ENCODE measurements around the gene PDE4D.

Gene PDE4D

GRCh38 chr5:59813761-59814536, 79.6 kb downstream of the PDE4D start:
- WGBS, 2 experiments = 34 to 41% methylated on average over 5 to 6 of the region's 8 CpGs
- H3K36me3 ChIP-seq (ENCODE audit: control insufficient read depth, insufficient read depth, low read length) = no peaks in the 10 kb centered on the region
- no peaks in the 10 kb centered on the region for H3K27me3 ChIP-seq (ENCODE audit: control insufficient read depth, insufficient read depth, low read length, poor library complexity, severe bottlenecking)
- no peak overlapping the region for H3K4me3 ChIP-seq (ENCODE audit: insufficient read depth, low read depth, low read length)
- no peaks in the 10 kb centered on the region for H3K4me1 ChIP-seq (ENCODE audit: control insufficient read depth, insufficient read depth, low read length)
- H3K9me3 ChIP-seq (ENCODE audit: control insufficient read depth, low read length) = no peaks in the 10 kb centered on the region
- no peak overlapping the region for H3K27ac ChIP-seq (ENCODE audit: insufficient read depth, low read depth, low read length, poor library complexity, severe bottlenecking)

GRCh38 chr5:59810041-59810440, 83.5 kb downstream of the PDE4D start:
- Histone ChIP-seq H3K27ac (ENCODE audit: insufficient read depth, low read depth, low read length, poor library complexity, severe bottlenecking) (no peak overlapping the region), H3K4me3 (ENCODE audit: insufficient read depth, low read depth, low read length) (no peak overlapping the region), H3K27me3 (ENCODE audit: control insufficient read depth, insufficient read depth, low read length, poor library complexity, severe bottlenecking) (no peaks in the 10 kb centered on the region), H3K9me3 (ENCODE audit: control insufficient read depth, low read length) (no peaks in the 10 kb centered on the region), H3K36me3 (ENCODE audit: control insufficient read depth, insufficient read depth, low read length) (no peaks in the 10 kb centered on the region), H3K4me1 (ENCODE audit: control insufficient read depth, insufficient read depth, low read length) (no peaks in the 10 kb centered on the region)
- 10 to 11% methylated on average over 14 of the region's 14 CpGs for WGBS, 2 experiments

- H3K9me3 ChIP-seq (ENCODE audit: control insufficient read depth, low read length) = no peaks in the 10 kb centered on the region
- no peaks in the 10 kb centered on the region for H3K27me3 ChIP-seq (ENCODE audit: control insufficient read depth, insufficient read depth, low read length, poor library complexity, severe bottlenecking)
- H3K4me3 ChIP-seq (ENCODE audit: insufficient read depth, low read depth, low read length) = no peak overlapping the region
- no peak overlapping the region for H3K27ac ChIP-seq (ENCODE audit: insufficient read depth, low read depth, low read length, poor library complexity, severe bottlenecking)
- 94 to 100% methylated on average over 1 to 3 of the region's 3 CpGs for WGBS, 2 experiments
- no peaks in the 10 kb centered on the region for H3K36me3 ChIP-seq (ENCODE audit: control insufficient read depth, insufficient read depth, low read length)
- H3K4me1 ChIP-seq (ENCODE audit: control insufficient read depth, insufficient read depth, low read length) = no peaks in the 10 kb centered on the region
Observed at GRCh38 chr5:59807806-59808205, 85.7 kb downstream of the PDE4D start.

- Histone ChIP-seq H3K4me1 (ENCODE audit: control insufficient read depth, insufficient read depth, low read length) (peaks cover 3% of the 10 kb centered on the region), H3K4me3 (ENCODE audit: insufficient read depth, low read depth, low read length) (no peak overlapping the region), H3K27ac (ENCODE audit: insufficient read depth, low read depth, low read length, poor library complexity, severe bottlenecking) (no peak overlapping the region), H3K27me3 (ENCODE audit: control insufficient read depth, insufficient read depth, low read length, poor library complexity, severe bottlenecking) (no peaks in the 10 kb centered on the region), H3K36me3 (ENCODE audit: control insufficient read depth, insufficient read depth, low read length) (no peaks in the 10 kb centered on the region), H3K9me3 (ENCODE audit: control insufficient read depth, low read length) (no peaks in the 10 kb centered on the region)
- 0 to 17% methylated on average over 1 of the region's 1 CpG for WGBS, 2 experiments
Observed at GRCh38 chr5:59800347-59800893, 93.1 kb downstream of the PDE4D start.

- 30 to 40% methylated on average over 5 to 6 of the region's 6 CpGs for WGBS, 2 experiments
- H3K4me3 ChIP-seq (ENCODE audit: insufficient read depth, low read depth, low read length) = no peak overlapping the region
- no peaks in the 10 kb centered on the region for H3K27me3 ChIP-seq (ENCODE audit: control insufficient read depth, insufficient read depth, low read length, poor library complexity, severe bottlenecking)
- no peaks in the 10 kb centered on the region for H3K36me3 ChIP-seq (ENCODE audit: control insufficient read depth, insufficient read depth, low read length)
- H3K4me1 ChIP-seq (ENCODE audit: control insufficient read depth, insufficient read depth, low read length) = peaks cover 3% of the 10 kb centered on the region
- no peak overlapping the region for H3K27ac ChIP-seq (ENCODE audit: insufficient read depth, low read depth, low read length, poor library complexity, severe bottlenecking)
- H3K9me3 ChIP-seq (ENCODE audit: control insufficient read depth, low read length) = no peaks in the 10 kb centered on the region
Observed at GRCh38 chr5:59799668-59800346, 93.7 kb downstream of the PDE4D start.

- no peaks in the 10 kb centered on the region for H3K9me3 ChIP-seq (ENCODE audit: control insufficient read depth, low read length)
- WGBS, 2 experiments = 89 to 93% methylated on average over 5 of the region's 5 CpGs
- no peak overlapping the region for H3K4me3 ChIP-seq (ENCODE audit: insufficient read depth, low read depth, low read length)
- H3K4me1 ChIP-seq (ENCODE audit: control insufficient read depth, insufficient read depth, low read length) = peaks cover 3% of the 10 kb centered on the region
- H3K27me3 ChIP-seq (ENCODE audit: control insufficient read depth, insufficient read depth, low read length, poor library complexity, severe bottlenecking) = no peaks in the 10 kb centered on the region
- H3K36me3 ChIP-seq (ENCODE audit: control insufficient read depth, insufficient read depth, low read length) = no peaks in the 10 kb centered on the region
- H3K27ac ChIP-seq (ENCODE audit: insufficient read depth, low read depth, low read length, poor library complexity, severe bottlenecking) = no peak overlapping the region
Observed at GRCh38 chr5:59798862-59799667, 94.5 kb downstream of the PDE4D start.

GRCh38 chr5:59795141-59795540, 98.4 kb downstream of the PDE4D start:
- H3K4me1 ChIP-seq (ENCODE audit: control insufficient read depth, insufficient read depth, low read length) = peaks cover 3% of the 10 kb centered on the region
- H3K4me3 ChIP-seq (ENCODE audit: insufficient read depth, low read depth, low read length) = no peak overlapping the region
- H3K36me3 ChIP-seq (ENCODE audit: control insufficient read depth, insufficient read depth, low read length) = no peaks in the 10 kb centered on the region
- H3K9me3 ChIP-seq (ENCODE audit: control insufficient read depth, low read length) = no peaks in the 10 kb centered on the region
- WGBS, 2 experiments = 83 to 99% methylated on average over 4 of the region's 4 CpGs
- H3K27ac ChIP-seq (ENCODE audit: insufficient read depth, low read depth, low read length, poor library complexity, severe bottlenecking) = no peak overlapping the region
- H3K27me3 ChIP-seq (ENCODE audit: control insufficient read depth, insufficient read depth, low read length, poor library complexity, severe bottlenecking) = no peaks in the 10 kb centered on the region

- Histone ChIP-seq H3K4me1 (ENCODE audit: control insufficient read depth, insufficient read depth, low read length) (no peaks in the 10 kb centered on the region), H3K27ac (ENCODE audit: insufficient read depth, low read depth, low read length, poor library complexity, severe bottlenecking) (no peak overlapping the region), H3K27me3 (ENCODE audit: control insufficient read depth, insufficient read depth, low read length, poor library complexity, severe bottlenecking) (no peaks in the 10 kb centered on the region), H3K4me3 (ENCODE audit: insufficient read depth, low read depth, low read length) (no peak overlapping the region), H3K36me3 (ENCODE audit: control insufficient read depth, insufficient read depth, low read length) (no peaks in the 10 kb centered on the region), H3K9me3 (ENCODE audit: control insufficient read depth, low read length) (no peaks in the 10 kb centered on the region)
- WGBS, 2 experiments = 94 to 95% methylated on average over 6 of the region's 6 CpGs
Observed at GRCh38 chr5:59792983-59793585, 100.4 kb downstream of the PDE4D start.

GRCh38 chr5:59791617-59792016, 101.9 kb downstream of the PDE4D start:
- no peak overlapping the region for H3K27ac ChIP-seq (ENCODE audit: insufficient read depth, low read depth, low read length, poor library complexity, severe bottlenecking)
- H3K9me3 ChIP-seq (ENCODE audit: control insufficient read depth, low read length) = no peaks in the 10 kb centered on the region
- H3K36me3 ChIP-seq (ENCODE audit: control insufficient read depth, insufficient read depth, low read length) = no peaks in the 10 kb centered on the region
- 91 to 93% methylated on average over 2 of the region's 3 CpGs for WGBS, 2 experiments
- no peaks in the 10 kb centered on the region for H3K27me3 ChIP-seq (ENCODE audit: control insufficient read depth, insufficient read depth, low read length, poor library complexity, severe bottlenecking)
- H3K4me1 ChIP-seq (ENCODE audit: control insufficient read depth, insufficient read depth, low read length) = no peaks in the 10 kb centered on the region
- H3K4me3 ChIP-seq (ENCODE audit: insufficient read depth, low read depth, low read length) = no peak overlapping the region
